HEK293 (cell line): ENCODE measurements around the gene GEMIN5.

Experiments used
- CTCF ChIP-seq: fragments of 450-650 bp; formaldehyde crosslinking; IDR thresholded peaks from 2 replicates; pipeline ENCODE4 v1.5.1; 2016; ENCODE audit warnings: missing biosample characterization, missing genetic modification characterization
- ELK4 ChIP-seq: IDR thresholded peaks from 2 replicates; pipeline ENCODE4 v1.6.1; 2011; ENCODE audit warnings: mild to moderate bottlenecking, low read depth, low read length, borderline replicate concordance
- KLF16 ChIP-seq: fragments of 450-650 bp; formaldehyde crosslinking; IDR thresholded peaks from 2 replicates; pipeline ENCODE4 v1.5.1; 2017; ENCODE audit warnings: missing biosample characterization, missing genetic modification characterization
- KLF8 ChIP-seq: fragments of 450-650 bp; formaldehyde crosslinking; IDR thresholded peaks from 2 replicates; pipeline ENCODE4 v1.5.1; 2016; ENCODE audit warnings: missing biosample characterization, missing genetic modification characterization
- RBAK ChIP-seq: fragments of 450-650 bp; formaldehyde crosslinking; IDR thresholded peaks from 2 replicates; pipeline ENCODE4 v1.5.1; 2016; ENCODE audit warnings: missing biosample characterization, missing genetic modification characterization
- REST ChIP-seq: fragments of 450-650 bp; formaldehyde crosslinking; IDR thresholded peaks from 2 replicates; pipeline ENCODE4 v1.5.1; 2016; ENCODE audit warnings: missing biosample characterization, missing genetic modification characterization
- TCF7L2 ChIP-seq: IDR thresholded peaks from 2 replicates; pipeline ENCODE4 v1.6.1; 2011; ENCODE audit warnings: low read depth, mild to moderate bottlenecking, inconsistent platforms, low read length, moderate library complexity, borderline replicate concordance
- ZBTB26 ChIP-seq: fragments of 450-650 bp; formaldehyde crosslinking; optimal IDR thresholded peaks from 2 replicates; pipeline ENCODE3; 2016; ENCODE audit warnings: missing biosample characterization, mild to moderate bottlenecking, missing genetic modification characterization
- ZNF18 ChIP-seq: fragments of 450-650 bp; formaldehyde crosslinking; IDR thresholded peaks from 2 replicates; pipeline ENCODE4 v1.5.1; 2016; ENCODE audit warnings: missing biosample characterization, missing genetic modification characterization
- ZNF335 ChIP-seq: fragments of 450-650 bp; formaldehyde crosslinking; conservative IDR thresholded peaks from 2 replicates; pipeline ENCODE4 v1.5.1; 2016; ENCODE audit warnings: missing biosample characterization, missing genetic modification characterization
- ZNF518A ChIP-seq: fragments of 450-650 bp; formaldehyde crosslinking; conservative IDR thresholded peaks from 2 replicates; pipeline ENCODE4 v1.5.1; 2016; ENCODE audit warnings: low read depth, missing biosample characterization, missing genetic modification characterization
- ZNF600 ChIP-seq: fragments of 450-650 bp; formaldehyde crosslinking; IDR thresholded peaks from 2 replicates; pipeline ENCODE4 v1.5.1; 2016; ENCODE audit warnings: missing biosample characterization, missing genetic modification characterization
- ZNF660 ChIP-seq: fragments of 450-650 bp; IDR thresholded peaks from 2 replicates; pipeline ENCODE4 v1.5.1; 2018; ENCODE audit warnings: missing biosample characterization, mild to moderate bottlenecking, missing genetic modification characterization
- ZNF692 ChIP-seq: fragments of 450-650 bp; formaldehyde crosslinking; IDR thresholded peaks from 2 replicates; pipeline ENCODE4 v1.5.1; 2016; ENCODE audit warnings: missing biosample characterization, missing genetic modification characterization

- TF ChIP-seq ZNF18 (no peak), CTCF (tag by site-specific recombination) (no peak), ZBTB26 (no peak), ZNF518A (tag by site-specific recombination) (no peak), KLF8 (no peak), TCF7L2 (no peak), RBAK (tag by site-specific recombination) (no peak), ELK4 (no peak), ZNF600 (tag by site-specific recombination) (no peak), REST (tag by site-specific recombination) (no peak), ZNF692 (tag by site-specific recombination) (no peak), KLF16 (tag by site-specific recombination) (no peak), ZNF660 (no peak), ZNF335 (tag by site-specific recombination) (no peak)
Measured at GRCh38 chr5:154900066-154900465, 37.9 kb downstream of the GEMIN5 start.
